Loucy (cell line): ENCODE results near the gene CRIP2.
A peak's percentile ranks its signal among the peaks of the same experiment; 100 is the strongest.

Experiments used
- H2AFZ ChIP-seq: fragments of 200-600 bp; sonication (generic); 2 replicates; pipeline ENCODE4 v1.6.0; 2016; ENCODE audit warnings: antibody characterized with exemption, mild to moderate bottlenecking, low read length, moderate library complexity
- H3F3A ChIP-seq: fragments of 200-600 bp; 2 replicates; pipeline ENCODE4 v1.6.0; 2016; ENCODE audit warnings: antibody characterized with exemption, low read depth, mild to moderate bottlenecking
- H3K27me3 ChIP-seq: fragments of 200-600 bp; sonication (generic); 2 replicates; pipeline ENCODE4 v1.6.1; 2014; ENCODE audit warnings: low read length, mild to moderate bottlenecking; ENCODE audit not compliant: insufficient read depth, poor library complexity, severe bottlenecking
- H3K36me3 ChIP-seq: fragments of 200-600 bp; sonication (generic); 2 replicates; pipeline ENCODE4 v1.6.1; 2016; ENCODE audit warnings: low read length; ENCODE audit not compliant: insufficient read depth
- H3K4me1 ChIP-seq: fragments of 200-600 bp; sonication (generic); 2 replicates; pipeline ENCODE4 v1.5.1; 2014; ENCODE audit warnings: low read length, mild to moderate bottlenecking; ENCODE audit not compliant: insufficient read depth, poor library complexity, severe bottlenecking
- H3K4me2 ChIP-seq: fragments of 200-600 bp; sonication (generic); 2 replicates; pipeline ENCODE4 v1.6.0; 2014; ENCODE audit warnings: antibody characterized with exemption, low read length, low read depth, mild to moderate bottlenecking; ENCODE audit not compliant: poor library complexity, severe bottlenecking
- H3K4me3 ChIP-seq: fragments of 200-600 bp; sonication (generic); 2 replicates; pipeline ENCODE4 v1.5.1; 2014; ENCODE audit warnings: low read length, mild to moderate bottlenecking, mixed read lengths; ENCODE audit not compliant: poor library complexity, severe bottlenecking
- H3K79me2 ChIP-seq: fragments of 200-600 bp; sonication (generic); 2 replicates; pipeline ENCODE4 v1.6.1; 2014; ENCODE audit warnings: low read length; ENCODE audit not compliant: insufficient read depth
- H3K9ac ChIP-seq: fragments of 200-600 bp; sonication (generic); 2 replicates; pipeline ENCODE4 v1.6.0; 2014; ENCODE audit warnings: mild to moderate bottlenecking, low read depth, low read length, moderate library complexity; ENCODE audit not compliant: poor library complexity, severe bottlenecking
- H3K9me2 ChIP-seq: fragments of 200-600 bp; sonication (generic); replicated peaks from 2 replicates; pipeline ENCODE4 v1.6.1; 2016; ENCODE audit warnings: low read depth, low read length, mixed read lengths
- H3K9me3 ChIP-seq: fragments of 200-600 bp; sonication (generic); 2 replicates; pipeline ENCODE4 v1.6.1; 2014; ENCODE audit warnings: mild to moderate bottlenecking, antibody characterized with exemption, low read length, low read depth; ENCODE audit not compliant: insufficient read depth
- H4K20me1 ChIP-seq: fragments of 200-600 bp; sonication (generic); 2 replicates; pipeline ENCODE4 v1.6.0; 2014; ENCODE audit warnings: antibody characterized with exemption, low read length, mild to moderate bottlenecking; ENCODE audit not compliant: insufficient read depth, poor library complexity, severe bottlenecking
- CTCF ChIP-seq: fragments of 200-600 bp; sonication (generic); conservative IDR thresholded peaks from 2 replicates; pipeline ENCODE4 v1.5.1; 2014; ENCODE audit warnings: mild to moderate bottlenecking, antibody characterized with exemption, low read length
- EZH2phosphoT487 ChIP-seq: fragments of 200-600 bp; IDR thresholded peaks from 2 replicates; pipeline ENCODE4 v1.6.1; 2018; ENCODE audit warnings: antibody characterized with exemption, mild to moderate bottlenecking, moderate library complexity, borderline replicate concordance

Gene CRIP2

GRCh38 chr14:105471823-105472485, 2.7 kb upstream of the CRIP2 start:
- H2AFZ ChIP-seq = no peak overlapping the region
- no peaks in the 10 kb centered on the region for H3K9me2 ChIP-seq
- TF ChIP-seq CTCF = no peak
- TF ChIP-seq EZH2phosphoT487 = no peak
- no peaks in the 10 kb centered on the region for H3K9me3 ChIP-seq
- no peaks in the 10 kb centered on the region for H4K20me1 ChIP-seq
- peaks cover 5% of the 10 kb centered on the region for H3K4me1 ChIP-seq
- H3K9ac ChIP-seq = no peak overlapping the region
- no peak overlapping the region for H3K4me3 ChIP-seq
- H3K36me3 ChIP-seq = peaks cover 6% of the 10 kb centered on the region; the same call in 1 of the 2 replicates
- no peak overlapping the region for H3K4me2 ChIP-seq
- H3K27me3 ChIP-seq = no peaks in the 10 kb centered on the region
- H3F3A ChIP-seq = no peaks in the 10 kb centered on the region
- no peaks in the 10 kb centered on the region for H3K79me2 ChIP-seq

DNA sequence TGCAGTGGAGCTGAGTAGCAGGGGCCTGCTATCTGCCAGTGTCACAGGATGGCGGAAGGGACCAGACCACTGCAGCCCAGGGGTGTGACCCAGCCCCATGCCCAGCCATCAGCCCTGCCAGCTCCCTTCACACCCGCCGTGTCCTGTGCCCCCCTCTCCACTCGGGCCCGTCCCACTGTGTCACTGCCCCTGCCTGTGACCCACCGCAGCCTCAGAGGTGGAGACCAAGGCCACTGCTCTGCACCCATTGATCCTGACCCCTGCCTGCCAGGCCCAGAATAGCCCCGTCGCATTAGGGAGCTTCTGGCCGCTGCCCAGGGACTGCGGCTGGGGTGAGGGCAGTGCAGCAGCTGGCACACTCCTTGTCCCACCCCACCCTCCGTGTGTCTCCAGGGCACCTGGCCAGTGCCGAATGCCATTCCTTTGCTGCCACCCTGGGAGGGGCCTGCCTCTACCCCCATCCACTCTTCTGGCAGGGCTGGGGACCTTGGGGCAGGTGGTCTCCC, 2.1 kb upstream of the CRIP2 start:
- Histone ChIP-seq H3K9me2 (no peaks in the 10 kb centered on the region), H3K4me3 (no peak overlapping the region), H2AFZ (no peak overlapping the region), H3K9ac (no peak overlapping the region), H3F3A (no peaks in the 10 kb centered on the region), H3K4me1 (peaks cover 5% of the 10 kb centered on the region), H3K27me3 (no peaks in the 10 kb centered on the region), H3K4me2 (no peak overlapping the region), H3K9me3 (no peaks in the 10 kb centered on the region), H4K20me1 (no peaks in the 10 kb centered on the region), H3K79me2 (no peaks in the 10 kb centered on the region), H3K36me3 (peaks cover 3% of the 10 kb centered on the region; the same call in 1 of the 2 replicates)
- TF ChIP-seq CTCF (no peak), EZH2phosphoT487 (no peak)

DNA sequence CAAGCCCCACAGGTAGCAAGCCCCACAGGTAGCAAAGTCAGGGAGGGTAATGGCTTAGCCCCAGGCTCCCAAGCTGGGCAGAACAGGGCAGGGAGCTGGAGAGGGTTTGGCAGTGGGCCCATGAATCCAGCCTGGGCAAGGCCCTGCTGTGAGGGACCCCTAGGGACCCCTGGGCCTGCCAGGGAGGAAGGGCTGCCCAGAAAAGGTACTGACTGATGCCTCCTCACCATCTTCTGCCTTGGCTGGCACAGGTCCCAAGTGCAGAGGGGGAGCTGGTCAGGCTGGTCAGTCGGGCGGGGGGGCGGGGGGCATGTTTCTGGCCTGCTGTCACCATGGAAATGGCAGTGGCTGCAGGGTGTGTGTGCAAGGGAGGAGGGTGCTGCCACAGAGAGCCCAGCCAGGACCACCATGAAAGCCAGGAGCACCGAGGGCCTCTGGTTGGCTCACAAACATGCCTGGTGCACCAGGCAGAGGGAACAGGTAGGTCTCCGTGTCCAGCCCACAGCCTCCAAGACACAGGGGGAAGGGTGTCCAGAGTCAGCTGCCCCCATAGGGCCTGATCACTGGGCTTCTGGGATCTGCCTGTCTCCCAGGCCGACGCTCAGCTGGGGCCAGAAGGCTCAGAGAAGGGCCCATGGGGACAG, 1.5 kb upstream of the CRIP2 start:
- Histone ChIP-seq H3K9ac (no peak overlapping the region), H3K9me2 (no peaks in the 10 kb centered on the region), H3K27me3 (no peaks in the 10 kb centered on the region), H3K4me3 (no peak overlapping the region), H3K4me2 (peak overlapping the region; percentile 71), H4K20me1 (no peaks in the 10 kb centered on the region), H3K9me3 (no peaks in the 10 kb centered on the region), H3F3A (no peaks in the 10 kb centered on the region), H3K4me1 (peaks cover 5% of the 10 kb centered on the region), H3K79me2 (no peaks in the 10 kb centered on the region), H3K36me3 (no peaks in the 10 kb centered on the region; the same call in 1 of the 2 replicates), H2AFZ (no peak overlapping the region)
- no peak for TF ChIP-seq CTCF
- TF ChIP-seq EZH2phosphoT487 = no peak
